T47D (cell line): ENCODE data around the gene FKBP11.
"Not testable (repeated sequence)": the region's sequence is repeated elsewhere in the genome, so short reads cannot be mapped to it uniquely, and the experiment has no call there.

ENCODE experiments used
- DNase-seq, 2 experiments: peaks; one replicate each; pipeline versions ENCODE4 v3.0.0 to v3.0.0-alpha.2; 2011 to 2012; ENCODE audit warnings: low read depth in 1 of 2, low spot score in 1 of 2
- JUND ChIP-seq: IDR thresholded peaks from 2 replicates; pipeline ENCODE4 v1.6.1; 2012; ENCODE audit warnings: low read depth
- in situ Hi-C: cut with HindIII; loops from 2 replicates; pipeline ENCODE4 v1.10.0; 2016; ENCODE audit warnings: low sequenced_read_pairs, low pct_unique_long_range_greater_than_20kb

FKBP11 gene

DNA sequence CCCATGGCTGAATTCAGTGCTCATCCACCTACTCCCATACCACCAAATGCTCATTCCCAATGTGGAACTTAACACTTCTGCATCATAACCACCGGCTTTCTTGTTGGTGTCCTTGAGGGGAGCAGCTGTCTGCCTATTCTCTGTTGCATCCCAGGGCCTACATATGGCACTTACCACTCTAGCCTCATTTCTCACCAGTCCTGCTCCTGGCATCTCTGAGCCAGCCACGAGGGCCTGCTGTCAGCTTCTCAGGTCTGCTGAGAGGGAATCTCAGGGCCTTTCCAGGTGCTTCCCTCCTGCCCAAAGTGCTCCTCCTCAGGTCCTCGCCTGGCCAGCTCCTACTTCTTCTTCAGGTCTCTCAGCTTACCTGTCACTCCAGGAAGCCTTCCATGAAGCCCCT, 35.6 kb downstream of the FKBP11 start:
- no peak for DNase-seq
- in situ Hi-C loops = no loop called here
- TF ChIP-seq JUND = no peak

DNA sequence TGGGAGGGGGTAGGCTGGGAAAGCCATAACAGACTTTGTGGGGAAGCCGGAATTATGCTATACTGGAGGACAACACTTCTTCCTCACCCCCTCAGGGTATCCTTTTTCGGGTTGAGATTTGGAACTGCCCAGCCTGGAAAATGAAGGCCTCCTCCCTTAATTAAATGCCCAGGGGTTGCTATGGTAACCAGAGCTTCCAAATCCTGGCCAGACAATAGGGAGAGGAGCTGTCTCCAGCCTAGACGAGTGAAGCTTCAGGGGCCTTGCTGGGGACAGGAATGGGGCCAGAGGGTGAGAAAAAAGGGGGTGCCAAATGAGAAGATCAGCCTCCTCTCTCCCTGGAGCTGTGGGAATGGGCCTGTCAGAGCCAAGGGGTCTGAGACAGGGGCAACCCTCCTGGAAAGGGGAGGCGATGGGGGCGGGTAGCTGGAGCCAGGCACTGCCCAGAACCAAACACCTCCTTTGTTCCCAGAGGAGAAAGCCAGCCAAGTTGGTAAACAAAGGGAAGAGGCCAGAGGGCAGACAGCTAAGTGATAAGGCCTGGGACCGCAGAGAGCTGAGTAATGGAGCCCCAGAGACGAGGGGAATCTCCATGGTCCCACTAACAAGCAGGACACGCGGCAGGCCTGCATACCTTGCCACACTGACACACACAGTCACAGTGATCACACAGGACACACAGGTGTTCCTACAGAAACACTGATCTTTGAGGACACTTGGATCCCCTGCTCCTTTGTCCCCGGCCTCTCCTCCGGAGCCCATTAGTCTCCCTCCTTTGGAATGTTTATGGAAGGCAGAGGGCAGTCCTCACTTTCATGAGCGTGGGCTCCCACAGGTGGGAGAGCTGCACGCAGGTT, 41.8 kb downstream of the FKBP11 start:
- peak in 1 of 2 experiments; percentile 40 for DNase-seq
- in situ Hi-C loops = no loop called here
- TF ChIP-seq JUND = no peak

- no peak for TF ChIP-seq JUND
- no peak for DNase-seq
- in situ Hi-C loops = no loop called here
These were observed 42.4 kb downstream of the FKBP11 start for GRCh38 chr12:48882972-48883304.

DNA sequence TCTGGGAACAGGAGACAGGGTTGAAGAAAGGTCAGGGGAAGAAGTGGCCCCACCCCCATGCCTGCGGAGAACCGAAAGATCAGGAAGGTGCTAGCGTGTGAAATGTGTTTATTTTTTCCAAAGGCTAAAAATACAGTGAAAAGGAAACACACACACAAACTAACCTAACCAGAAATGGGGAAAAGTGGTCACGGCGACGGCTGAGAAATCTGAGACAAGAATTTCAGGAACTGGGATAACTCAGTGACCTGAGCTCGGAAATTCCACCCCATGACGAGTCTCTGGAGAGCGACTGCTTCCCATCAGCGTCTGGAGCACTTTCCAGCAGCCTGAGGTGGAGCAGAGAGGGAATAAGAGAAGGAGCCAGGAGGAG, 43.0 kb downstream of the FKBP11 start:
- in situ Hi-C loops = no loop called here
- DNase-seq = peak in 1 of 2 experiments; percentile 62
- no peak for TF ChIP-seq JUND

- in situ Hi-C loops = no loop called here
- no peak for TF ChIP-seq JUND
These were observed 43.5 kb downstream of the FKBP11 start for GRCh38 chr12:48881686-48882314.

GRCh38 chr12:48880647-48881046, 44.6 kb downstream of the FKBP11 start:
- in situ Hi-C loops = no loop called here
- TF ChIP-seq JUND = no peak
- DNase-seq = no peak

More at GRCh38 chr12:48881686-48882314, 43.5 kb downstream of the FKBP11 start:
- no peak for DNase-seq

DNA sequence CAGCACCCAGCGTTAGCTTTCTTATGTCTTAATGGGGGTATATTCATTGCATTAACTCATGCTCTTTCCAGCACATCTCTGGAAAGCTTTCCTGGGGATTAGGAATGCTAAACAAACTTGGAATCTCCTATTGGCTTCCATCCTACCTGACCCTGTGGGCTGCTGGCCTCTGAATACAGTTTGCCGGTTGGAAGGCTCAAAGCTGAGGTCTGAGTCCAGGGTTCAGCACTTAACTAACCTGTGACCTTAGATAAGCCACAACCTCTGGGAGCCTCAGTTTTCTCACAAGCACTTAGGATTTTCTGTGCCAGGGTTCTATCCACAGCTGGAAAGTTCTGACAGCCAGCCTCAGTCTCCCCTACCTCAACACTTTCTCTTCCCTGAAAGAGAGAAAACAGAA, 46.7 kb downstream of the FKBP11 start:
- no peak for TF ChIP-seq JUND
- DNase-seq = no peak
- in situ Hi-C loops = no loop called here

GRCh38 chr12:48875944-48876515, 49.3 kb downstream of the FKBP11 start:
- no peak for DNase-seq
- in situ Hi-C loops = no loop called here
- TF ChIP-seq JUND = no peak

DNA sequence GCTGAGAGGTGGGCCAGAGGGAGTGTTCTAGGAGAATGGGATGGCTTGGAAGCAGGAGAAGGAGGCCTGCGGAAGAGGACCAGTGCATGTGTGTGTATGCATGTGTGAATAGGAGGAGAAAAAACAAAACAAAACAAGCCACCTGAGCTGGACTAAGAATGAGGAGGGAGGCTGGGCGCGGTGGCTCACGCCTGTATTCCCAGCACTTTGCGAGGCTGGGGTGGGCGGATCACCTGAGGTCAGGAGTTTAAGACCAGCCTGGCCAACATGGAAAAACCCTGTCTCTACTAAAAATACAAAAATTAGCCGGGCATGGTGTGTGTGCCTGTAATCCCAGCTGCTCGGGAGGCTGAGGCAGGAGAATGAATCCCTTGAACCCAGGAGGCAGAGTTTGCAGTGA, 51.8 kb downstream of the FKBP11 start:
- DNase-seq, in situ Hi-C loops: not testable (repeated sequence)

DNA sequence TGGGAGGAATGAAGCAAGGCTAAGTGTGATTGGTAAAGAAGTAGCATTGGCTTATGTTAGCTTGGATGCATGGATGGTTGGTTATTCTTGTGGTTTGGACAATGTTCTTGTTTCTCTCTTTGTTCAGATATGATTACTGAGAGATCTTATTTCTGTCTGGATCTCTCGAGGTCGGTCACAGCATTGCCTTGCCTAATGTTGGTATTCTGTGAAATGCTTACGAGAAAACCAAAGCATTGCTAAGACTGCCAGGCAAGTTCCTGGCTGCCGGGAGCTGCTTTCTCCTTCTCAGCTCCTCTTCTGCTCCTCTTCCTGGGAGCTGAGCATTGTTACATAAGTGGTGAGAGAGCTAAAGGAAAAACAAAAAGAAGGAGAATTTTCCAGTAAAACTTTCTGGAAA, 52.2 kb downstream of the FKBP11 start:
- DNase-seq = no peak
- in situ Hi-C loops = no loop called here

More for the DNA sequence above, 52.2 kb downstream of the FKBP11 start:
- TF ChIP-seq JUND = no peak
